RCC 7860 (cell line): ENCODE results near the gene AGFG2.
"Not testable (repeated sequence)": the region's sequence is repeated elsewhere in the genome, so short reads cannot be mapped to it uniquely, and the experiment has no call there.

ENCODE experiments used
- DNase-seq: peaks from one replicate; pipeline ENCODE4 v3.0.0-alpha.2; 2015; ENCODE audit warnings: low spot score
- FAIRE-seq: peaks from 2 replicates; lab custom pipeline; 2012; peaks lifted over from hg19 to GRCh38; lab: Jason Lieb, UNC

Gene AGFG2, protein sequence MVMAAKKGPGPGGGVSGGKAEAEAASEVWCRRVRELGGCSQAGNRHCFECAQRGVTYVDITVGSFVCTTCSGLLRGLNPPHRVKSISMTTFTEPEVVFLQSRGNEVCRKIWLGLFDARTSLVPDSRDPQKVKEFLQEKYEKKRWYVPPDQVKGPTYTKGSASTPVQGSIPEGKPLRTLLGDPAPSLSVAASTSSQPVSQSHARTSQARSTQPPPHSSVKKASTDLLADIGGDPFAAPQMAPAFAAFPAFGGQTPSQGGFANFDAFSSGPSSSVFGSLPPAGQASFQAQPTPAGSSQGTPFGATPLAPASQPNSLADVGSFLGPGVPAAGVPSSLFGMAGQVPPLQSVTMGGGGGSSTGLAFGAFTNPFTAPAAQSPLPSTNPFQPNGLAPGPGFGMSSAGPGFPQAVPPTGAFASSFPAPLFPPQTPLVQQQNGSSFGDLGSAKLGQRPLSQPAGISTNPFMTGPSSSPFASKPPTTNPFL

DNA sequence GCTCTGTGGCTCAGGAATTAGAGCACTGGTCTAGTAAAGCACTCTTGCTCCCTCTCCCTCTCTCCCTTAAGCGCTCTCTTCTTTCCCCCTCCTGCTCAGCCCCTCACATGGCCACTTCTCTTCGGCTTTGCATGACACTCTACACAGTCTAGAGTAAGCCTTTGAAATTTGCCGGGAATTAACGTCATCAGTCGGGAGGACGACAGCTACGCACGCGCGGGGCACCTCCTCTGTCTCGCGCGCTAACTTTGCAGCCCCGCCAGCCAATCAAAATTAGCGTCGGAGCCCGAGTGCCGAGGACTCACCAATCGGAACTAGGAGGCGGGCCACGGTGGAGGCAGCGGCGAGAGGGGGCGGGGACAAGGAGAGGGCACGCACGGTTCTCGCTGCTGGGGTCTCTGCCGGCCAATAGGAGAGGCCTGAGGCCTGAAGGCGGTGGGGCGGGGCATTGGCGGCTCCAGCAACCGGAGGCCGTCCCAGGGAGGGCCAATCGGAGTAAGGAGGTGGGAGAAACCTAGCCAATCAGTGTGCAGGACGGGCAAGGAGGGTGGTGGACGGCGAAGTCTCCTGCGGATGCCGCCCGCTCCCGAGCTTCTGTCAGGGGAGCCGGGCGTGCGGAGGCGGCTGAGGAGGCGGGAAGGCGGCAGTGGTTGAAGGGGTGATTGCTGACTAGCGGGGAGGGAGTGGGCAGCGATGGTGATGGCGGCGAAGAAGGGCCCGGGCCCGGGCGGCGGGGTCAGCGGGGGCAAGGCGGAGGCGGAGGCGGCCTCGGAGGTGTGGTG lies at the start of gene AGFG2:
Gene AGFG2 (plus strand): TSS at position 550 of the 782 bp plus-strand sequence. CDS start 144 bp downstream, at position 694.
- peak; percentile 94 for FAIRE-seq

DNA sequence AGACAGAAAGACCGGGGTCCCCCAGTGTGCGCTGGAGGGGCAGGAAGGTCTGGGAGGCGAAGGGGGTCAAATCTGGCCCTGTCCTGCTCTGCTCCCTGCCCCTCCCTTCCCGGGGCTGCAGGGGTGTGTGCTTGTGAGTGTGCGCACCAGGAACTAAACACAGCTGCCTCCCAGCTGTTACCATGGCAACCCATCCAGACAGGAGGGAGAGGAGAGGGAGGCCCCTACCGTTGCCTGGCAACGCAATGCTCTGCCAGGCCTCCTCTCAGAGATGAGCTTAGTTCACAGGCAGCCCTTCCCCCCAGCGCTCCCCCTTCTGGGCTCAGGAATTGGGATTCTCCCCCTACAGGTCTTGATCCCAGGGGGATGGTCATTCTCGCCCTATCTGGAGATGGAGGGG lies 49.2 kb upstream of the AGFG2 start:
- FAIRE-seq (no peak), DNase-seq (peak; percentile 84)

More for the DNA sequence above, at the start of gene AGFG2:
- DNase-seq: peak; percentile 99

DNA sequence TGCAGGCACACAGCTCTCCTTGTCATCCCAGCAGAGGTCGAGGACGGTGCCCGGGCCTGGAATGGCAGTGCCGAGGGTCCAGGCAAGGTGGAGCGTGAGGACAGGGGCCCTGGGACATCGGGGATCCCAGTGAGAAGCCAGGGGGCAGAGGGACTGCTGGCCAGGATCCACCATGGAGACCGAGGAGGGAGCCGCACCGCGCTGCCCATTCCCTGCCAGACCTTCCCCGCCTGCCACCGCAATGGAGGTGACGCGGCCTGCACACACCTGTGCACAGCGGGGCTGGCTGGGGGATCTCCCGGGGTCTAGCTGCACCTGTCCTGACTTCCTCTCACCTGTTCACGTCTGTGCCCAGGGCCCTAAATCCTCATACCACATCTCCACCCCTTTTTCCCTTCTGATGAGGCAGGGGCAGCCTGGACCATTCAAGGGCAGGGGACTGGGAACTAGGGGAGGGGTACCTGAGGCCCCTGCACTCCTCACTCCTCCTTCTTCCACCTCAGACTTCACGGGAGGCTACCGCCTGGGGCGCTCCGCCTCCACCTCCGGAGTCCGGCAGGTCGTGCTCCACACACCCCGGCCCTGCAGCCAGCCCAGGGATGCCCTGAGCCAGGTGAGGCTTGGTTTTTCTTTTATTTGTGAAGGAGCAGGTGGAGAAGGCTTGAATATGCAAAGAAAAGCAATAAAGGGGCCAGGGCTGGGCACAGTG lies 48.4 kb upstream of the AGFG2 start:
- no peak for DNase-seq
- no peak for FAIRE-seq

DNA sequence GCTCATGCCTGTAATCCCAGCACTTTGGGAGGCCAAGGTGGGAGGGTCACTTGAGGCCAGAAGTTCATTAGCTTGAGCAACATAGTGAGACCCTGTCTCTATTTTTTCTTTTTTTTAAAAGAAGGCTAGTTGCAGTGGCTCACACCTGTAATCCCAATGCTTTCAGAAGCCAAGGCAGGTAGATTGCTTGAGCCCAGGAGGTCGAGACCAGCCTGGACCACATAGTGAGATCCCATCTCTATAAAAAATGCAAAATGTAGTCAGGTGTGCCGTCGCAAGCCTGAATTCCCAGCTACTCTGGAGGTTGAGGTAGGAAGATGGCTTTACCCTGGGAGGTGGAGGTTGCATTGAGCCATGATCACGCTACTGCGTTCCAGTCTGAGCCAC lies 47.8 kb upstream of the AGFG2 start:
- no peak for DNase-seq
- FAIRE-seq: no peak

DNA sequence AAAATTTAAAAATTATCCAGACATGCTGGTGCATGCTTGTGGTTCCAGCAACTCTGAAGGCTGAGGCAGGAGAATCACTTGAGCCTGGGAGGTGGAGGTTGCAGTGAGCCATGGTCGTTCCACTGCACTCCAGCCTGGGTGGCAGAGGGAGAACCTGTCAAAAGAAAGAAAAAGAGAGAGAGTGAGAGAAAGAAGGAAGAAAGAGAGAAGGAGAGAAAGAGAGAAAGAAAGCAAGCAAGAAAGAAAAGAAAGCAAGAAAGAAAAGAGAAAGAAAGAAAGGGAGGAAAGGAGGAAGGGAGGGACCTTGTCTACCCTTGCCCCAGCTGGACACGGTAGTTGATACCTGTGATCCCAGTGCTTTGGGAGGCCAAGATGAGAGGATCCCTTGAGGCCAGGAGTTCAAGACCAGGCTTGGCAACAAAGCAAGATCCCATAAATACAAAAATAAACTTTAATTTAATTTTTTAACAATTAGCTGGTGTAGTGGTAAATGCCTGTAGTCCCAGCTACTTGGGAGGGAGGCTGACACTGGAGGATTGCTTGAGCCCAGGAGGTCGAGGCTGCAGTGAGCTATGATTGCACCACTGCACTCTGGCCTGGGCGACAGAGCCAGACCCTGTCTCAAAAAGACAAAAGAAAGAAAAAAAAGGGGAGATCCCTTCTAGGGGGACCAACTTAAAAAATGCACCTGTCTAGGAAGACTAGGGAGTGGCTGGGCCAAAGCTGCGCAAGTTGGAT lies 46.1 kb upstream of the AGFG2 start:
- FAIRE-seq (no peak), DNase-seq (no peak)

DNA sequence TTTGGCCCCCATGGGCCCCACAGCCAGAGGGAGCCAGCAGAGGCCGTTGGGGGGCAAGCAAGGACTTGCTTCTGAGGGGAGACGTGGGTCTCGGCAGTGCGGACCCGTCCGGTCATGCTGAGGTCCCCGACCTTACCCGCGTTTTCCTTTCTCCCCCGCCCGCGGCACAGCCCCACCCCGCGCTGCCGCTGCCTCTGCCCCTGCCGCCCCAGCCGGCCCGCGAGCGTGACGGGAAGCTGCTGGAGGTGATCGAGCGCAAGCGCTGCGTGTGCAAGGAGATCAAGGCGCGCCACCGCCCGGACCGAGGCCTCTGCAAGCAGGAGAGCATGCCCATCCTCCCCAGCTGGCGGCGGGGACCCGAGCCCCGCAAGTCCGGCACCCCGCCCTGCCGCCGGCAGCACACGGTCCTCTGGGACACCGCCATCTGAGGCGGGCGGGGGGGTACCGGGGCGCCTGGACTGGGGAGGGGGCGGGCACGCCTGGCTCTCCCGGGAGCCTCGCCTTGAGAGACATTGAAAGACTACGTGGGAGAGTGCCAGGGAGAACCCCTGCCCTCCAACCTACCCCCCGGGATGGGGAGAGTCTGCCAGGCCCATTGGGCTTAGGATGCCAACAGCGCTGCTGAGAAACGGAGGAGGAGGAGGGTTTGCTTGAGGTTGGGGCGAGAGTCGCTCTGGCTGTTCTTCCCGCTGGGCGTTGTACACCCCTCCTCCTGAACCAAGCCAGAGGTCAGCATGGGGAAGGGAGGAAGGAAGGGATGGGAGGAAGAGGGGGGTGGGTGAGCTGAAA lies 45.3 kb upstream of the AGFG2 start:
- DNase-seq (no peak), FAIRE-seq (no peak)

DNA sequence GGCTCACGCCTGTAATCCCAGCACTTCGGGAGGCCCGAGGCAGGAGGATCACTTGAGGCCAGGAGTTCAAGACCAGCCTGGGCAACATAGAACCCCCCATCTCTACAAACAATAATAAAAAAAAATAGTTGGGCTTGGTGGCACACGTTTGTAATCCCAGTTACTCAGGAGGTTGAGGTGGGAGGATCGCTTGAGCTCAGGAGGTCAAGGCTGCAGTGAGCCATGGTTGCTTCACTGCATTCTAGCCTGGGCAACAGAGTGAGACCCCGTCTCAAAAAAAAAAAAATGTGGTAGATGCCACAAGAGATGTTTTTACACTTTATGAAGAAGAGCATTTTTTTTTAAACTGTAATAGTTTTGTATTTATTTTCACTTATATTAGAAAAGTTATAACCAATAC lies 42.5 kb upstream of the AGFG2 start:
- DNase-seq (no peak), FAIRE-seq (no peak)

DNA sequence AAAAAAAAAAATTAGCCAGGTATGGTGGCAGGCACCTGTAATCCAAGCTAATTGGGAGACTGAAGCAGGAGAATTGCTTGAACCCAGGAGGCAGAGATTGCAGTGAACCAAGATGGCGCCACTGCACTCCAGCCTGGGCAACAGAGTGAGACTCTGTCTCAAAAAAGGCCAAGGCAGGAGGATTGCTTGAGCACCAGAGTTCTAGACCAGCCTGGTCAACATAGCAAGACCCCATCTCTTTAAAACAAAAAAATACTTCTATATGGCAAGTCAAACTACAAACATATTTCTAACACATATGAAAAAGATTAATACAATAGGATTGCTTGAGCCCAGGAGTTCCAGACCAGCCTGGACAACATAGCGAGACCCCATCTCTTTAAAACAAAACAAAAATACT lies 38.3 kb upstream of the AGFG2 start:
- FAIRE-seq, DNase-seq: not testable (repeated sequence)

DNA sequence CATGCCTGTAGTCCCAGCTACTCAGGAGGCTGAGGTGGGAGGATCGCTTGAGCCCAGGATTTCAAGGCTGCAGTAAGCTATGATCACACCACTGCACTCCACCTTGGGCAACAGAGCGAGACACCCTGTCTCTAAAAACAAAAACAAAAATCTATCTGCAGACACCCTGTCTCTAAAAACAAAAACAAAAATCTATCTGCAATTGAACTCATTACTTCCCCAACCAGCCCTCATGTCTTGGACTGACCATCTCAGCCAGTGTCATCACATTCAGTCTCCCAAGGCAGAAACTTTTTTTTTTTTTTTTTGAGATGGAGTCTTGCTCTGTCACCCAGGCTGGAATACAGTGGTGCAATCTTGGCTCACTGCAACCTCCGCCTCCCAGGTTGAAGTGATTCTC lies 35.0 kb upstream of the AGFG2 start:
- not testable (repeated sequence) for DNase-seq, FAIRE-seq

DNA sequence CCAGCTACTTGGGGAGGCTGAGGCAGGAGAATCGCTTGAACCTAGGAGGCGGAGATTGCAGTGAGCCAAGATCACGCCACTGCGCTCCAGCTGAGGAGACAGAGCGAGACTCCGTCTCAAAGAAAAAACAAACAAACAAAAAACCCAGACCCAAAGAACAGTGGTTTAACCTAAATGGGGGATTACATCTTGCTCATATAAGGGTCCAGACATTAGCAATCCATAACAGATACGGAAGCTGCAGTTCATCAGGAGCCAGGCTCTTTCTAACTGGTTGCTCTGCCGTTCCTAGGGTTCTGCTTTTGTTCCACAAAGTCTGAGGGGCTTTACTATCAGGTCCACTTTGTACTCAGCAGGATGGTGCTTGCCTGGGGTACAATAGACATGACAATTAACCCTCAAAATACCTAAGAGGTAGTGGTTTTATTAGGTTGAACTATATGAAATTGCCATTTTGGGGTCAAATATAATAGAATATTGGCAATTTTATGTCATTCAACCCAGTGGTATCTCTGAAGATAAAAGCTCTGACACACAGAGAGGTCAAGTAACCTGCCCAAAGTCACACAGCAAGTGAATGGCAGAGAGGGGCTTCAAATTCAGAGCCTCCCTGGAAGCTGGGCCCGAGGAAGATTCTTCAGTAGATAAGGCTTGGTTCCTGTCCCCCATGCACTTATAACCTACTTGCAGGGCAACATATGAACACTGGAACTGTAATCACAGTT lies 34.0 kb upstream of the AGFG2 start:
- FAIRE-seq: no peak
- no peak for DNase-seq

DNA sequence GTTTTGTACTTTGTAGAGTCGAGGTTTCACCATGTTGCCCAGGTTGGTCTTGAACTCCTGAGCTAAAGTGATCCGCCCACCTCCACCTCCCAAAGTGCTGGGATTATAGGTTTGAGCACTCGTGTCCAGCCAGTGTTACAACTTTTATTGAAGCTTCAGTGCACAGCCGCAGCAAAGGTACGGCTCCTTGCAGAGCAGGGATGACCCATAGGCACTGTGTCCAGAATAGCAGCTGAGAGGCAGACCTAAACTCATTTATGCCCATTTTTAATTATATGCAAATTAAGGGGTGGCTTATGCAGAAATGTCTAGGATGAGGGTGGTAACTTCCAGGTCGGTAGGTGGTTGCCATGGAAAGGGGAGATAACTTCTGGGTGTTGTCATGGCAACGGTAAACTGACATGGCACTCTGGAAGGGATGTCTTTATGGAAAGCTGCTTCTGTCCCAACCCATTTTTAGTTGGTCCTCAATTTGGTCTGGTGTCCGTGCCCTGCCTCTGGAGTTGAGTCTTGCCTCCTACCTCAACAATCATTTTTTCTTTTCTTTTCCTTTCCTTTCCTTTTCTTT lies 32.6 kb upstream of the AGFG2 start:
- FAIRE-seq (no peak), DNase-seq (peak; percentile 33)

DNA sequence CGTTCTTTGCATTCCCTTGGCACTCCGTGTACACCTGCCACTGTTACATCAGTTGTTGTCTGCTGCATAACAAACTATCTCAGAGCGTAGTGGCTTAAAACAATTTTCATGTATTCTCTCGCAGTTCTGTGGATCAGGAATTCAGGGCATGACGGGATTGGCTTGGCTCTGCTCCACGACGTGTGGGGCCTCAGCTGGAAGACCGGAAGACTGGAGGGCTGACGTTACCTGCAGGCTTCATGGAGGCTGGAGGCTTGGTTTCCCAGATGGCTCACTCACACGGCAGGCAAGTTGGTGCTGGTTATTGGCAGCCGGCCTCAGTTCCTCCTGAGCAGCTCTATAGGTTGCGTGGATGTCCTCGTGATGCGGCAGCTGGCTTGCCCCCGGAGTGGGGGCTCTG lies 29.8 kb upstream of the AGFG2 start:
- FAIRE-seq (no peak), DNase-seq (peak; percentile 51)

DNA sequence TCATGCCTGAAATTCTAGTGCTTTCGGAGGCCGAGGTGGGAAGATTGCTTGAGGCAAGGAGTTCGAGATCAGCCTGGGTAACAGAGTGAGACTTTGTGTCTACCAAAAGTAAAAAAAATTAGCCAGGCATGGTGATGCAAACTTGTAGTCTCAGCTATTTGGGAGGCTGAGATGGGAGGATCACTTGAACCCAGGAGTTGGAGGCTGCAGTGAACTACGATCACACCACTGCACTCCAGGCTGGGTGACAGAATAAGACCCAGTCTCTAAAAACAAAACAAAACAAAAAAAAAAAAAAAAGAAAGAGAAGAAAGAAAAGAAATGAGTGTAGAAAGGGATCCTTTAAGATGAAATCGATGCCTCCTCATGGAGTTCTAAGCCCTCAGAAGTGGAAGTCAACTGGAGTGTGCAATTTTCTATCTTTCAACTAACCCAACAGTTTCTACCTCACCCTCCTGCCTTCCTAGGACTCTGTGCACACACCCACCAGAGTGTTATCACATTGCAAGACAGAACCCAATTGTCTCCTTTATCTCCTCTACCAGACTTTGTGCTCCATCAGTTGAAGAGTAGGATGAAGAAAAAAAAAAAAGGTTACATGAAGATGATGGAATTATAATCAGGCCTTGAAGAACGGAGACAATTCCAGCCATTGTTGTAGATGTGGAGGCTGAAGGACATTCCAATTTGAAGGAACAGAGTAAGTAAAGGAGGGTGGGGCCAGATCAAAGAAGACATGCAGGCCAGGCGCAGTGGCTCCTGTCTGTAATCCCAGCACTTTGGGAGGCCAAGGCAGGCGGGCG lies 28.4 kb upstream of the AGFG2 start:
- FAIRE-seq (no peak), DNase-seq (no peak)

DNA sequence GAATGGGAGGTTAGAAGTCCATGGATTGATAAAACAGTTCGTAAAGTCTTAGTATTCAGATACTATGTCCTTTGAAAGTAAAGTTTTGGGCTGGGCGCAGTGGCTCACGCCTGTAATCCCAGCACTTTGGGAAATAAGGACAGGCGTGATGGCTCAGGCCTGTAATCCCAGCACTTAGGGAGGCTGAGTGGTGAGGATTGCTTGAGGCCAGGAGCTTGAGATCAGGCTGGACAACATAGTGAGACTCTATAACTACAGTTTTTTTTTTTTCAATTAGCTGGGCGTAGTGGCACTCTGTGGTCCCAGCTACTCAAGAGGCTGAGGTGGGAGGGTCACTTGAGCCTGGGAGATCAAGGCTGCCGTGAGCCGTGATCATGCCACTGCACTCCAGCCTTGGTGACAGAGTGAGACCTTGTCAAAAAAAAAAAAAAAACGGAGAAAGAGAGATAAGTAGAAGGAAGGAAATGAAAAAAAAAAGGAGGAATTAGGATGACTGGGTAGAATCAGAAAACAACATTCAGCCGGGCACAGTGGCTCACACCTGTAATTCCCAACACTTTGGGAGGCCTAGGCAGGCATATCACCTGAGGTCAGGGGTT lies 25.7 kb upstream of the AGFG2 start:
- no peak for FAIRE-seq
- DNase-seq: no peak

DNA sequence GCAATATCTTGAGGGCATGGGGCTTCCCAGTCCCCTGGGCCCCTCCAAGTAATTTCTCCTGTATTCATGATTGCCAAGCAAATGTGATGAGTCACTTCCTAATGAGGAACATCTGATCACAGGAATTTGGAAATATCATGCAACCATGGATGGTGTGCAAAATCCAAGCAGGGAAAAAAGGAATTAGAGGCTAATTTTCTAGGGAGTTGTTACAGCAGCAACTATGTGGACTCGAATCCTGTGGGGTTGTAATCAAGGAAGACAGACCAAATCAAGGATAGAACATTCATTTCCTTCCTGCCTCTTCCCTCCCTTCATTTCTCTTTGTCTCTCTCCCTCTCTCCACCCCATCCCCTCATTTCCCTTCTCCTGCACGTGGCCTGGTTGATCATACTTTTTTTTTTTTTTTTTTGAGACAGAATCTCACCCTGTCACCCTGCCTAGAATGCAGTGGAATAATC lies 23.9 kb upstream of the AGFG2 start:
- FAIRE-seq (no peak), DNase-seq (no peak)

DNA sequence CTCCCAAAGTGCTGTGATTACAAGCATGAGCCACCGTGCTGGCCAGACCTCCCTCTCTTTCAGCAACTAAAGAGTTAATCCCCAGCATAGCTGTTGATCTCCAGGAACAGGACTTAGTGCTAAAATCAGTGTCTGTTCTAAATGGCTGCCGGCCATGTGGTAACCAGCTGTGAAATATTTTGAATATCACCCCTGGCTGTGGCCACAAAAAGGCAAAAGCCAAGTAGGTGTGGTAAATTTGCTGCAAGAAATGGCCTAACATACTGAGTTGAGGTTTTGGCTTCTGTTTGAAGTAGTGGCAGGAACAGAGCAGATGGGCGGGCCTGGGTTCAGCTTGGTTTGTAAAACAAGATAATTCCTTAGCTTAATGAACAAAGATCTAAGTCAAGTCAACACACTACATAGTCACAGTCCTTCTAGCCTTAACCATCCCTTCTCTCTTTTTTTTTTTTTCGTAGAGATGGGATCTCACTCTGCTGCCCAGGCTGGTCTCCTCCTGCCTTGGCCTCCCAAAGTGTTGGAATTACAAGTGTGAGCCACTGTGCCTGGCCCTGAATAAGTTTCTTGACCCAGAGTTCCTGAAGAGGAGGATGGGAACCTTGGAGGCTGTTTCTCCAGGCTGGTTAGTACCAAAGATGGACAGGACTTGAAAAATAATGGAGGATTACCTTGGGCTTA lies 22.7 kb upstream of the AGFG2 start:
- FAIRE-seq (peak; percentile 77), DNase-seq (peak; percentile 55)

DNA sequence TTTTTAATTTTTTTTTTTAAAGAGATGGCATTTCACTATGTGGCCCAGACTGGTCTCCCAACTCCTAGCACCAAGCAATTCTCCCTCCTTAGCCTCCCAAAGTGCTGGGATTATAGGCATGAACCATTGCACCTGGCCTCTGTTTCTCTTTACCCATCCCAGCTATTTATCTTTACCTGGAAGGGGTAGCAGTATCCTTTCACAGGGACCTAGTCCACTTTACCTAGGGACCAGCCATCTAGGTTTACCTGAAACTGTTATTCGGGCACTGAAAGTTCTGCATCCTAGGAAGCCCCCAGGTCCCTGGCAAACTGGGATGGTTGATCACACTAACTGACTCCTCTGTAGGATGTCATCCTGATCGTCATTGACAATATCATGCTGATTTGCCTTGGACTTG lies 21.7 kb upstream of the AGFG2 start:
- FAIRE-seq (no peak), DNase-seq (no peak)
